Effector memory CD8-positive, alpha-beta T cell (primary cell): Measurements from ENCODE around the gene BCL2.

Experiments
- ATAC-seq: fragments of 150-1000 bp; cut with Tn5 transposase; replicated peaks from 2 replicates; pipeline ENCODE4 v1.10.0; 2021; ENCODE audit warnings: mild to moderate bottlenecking, moderate library complexity
- DNase-seq, 3 experiments: peaks; one replicate each; pipeline ENCODE4 v3.0.0; 2021
- H3K27ac Mint-ChIP-seq, 2 donors: one replicate each; pipeline ENCODE4 v1.8.0; 2022; ENCODE audit warnings: mild to moderate bottlenecking in 2 of 2, mixed read lengths in 2 of 2, moderate library complexity in 2 of 2
- H3K27me3 Mint-ChIP-seq, 2 donors: one replicate each; pipeline ENCODE4 v1.8.0; 2022; ENCODE audit warnings: mixed read lengths in 2 of 2
- H3K36me3 Mint-ChIP-seq: one replicate; pipeline ENCODE4 v1.8.0; 2022; ENCODE audit warnings: mild to moderate bottlenecking, moderate library complexity, mixed read lengths; ENCODE audit not compliant: insufficient read depth
- H3K4me1 Mint-ChIP-seq, 2 donors: one replicate each; pipeline ENCODE4 v1.8.0; 2022; ENCODE audit warnings: low read depth in 2 of 2, mixed read lengths in 2 of 2
- H3K4me3 Mint-ChIP-seq, 2 donors: one replicate each; pipeline ENCODE4 v1.8.0; 2022; ENCODE audit warnings: mild to moderate bottlenecking in 2 of 2, mixed read lengths in 2 of 2, moderate library complexity in 2 of 2
- H3K9me3 Mint-ChIP-seq, 2 donors: one replicate each; pipeline ENCODE4 v1.8.0; 2022; ENCODE audit warnings: mixed read lengths in 2 of 2

BCL2 gene

DNA sequence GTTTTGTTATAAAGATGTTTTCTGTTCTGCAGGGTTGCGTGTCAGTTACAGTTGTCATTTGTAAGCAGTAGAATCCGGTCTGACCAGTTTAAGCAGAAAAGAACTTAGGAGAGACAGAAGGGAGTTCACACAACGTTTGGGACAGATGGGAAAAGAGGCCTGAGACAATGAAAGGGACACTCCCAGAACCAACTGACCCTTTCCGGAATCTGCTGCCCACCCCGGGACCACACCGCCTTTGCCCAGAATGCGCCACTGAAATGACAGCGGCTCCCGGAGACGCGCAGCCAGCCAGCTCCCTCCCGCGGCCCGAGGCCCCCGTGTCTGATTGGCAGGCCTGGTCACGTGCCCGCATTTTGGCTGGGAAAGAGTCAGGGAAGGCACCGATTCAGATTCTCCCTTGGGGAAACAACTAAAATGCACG lies 244.6 kb downstream of the BCL2 start:
- Mint-ChIP-seq H3K36me3 (no peaks in the 10 kb centered on the region), H3K4me1 (peaks cover 6 to 10% of the 10 kb centered on the region in 2 donors), H3K27me3 (peaks cover 10 to 22% of the 10 kb centered on the region in 2 donors), H3K27ac (no peak overlapping the region), H3K4me3 (peak overlapping the region; percentile 73 to 82), H3K9me3 (peaks cover 3 to 5% of the 10 kb centered on the region in 2 donors)
- peak; percentile 82 for ATAC-seq
- peak; percentile 22 to 42 (median 25) for DNase-seq

DNA sequence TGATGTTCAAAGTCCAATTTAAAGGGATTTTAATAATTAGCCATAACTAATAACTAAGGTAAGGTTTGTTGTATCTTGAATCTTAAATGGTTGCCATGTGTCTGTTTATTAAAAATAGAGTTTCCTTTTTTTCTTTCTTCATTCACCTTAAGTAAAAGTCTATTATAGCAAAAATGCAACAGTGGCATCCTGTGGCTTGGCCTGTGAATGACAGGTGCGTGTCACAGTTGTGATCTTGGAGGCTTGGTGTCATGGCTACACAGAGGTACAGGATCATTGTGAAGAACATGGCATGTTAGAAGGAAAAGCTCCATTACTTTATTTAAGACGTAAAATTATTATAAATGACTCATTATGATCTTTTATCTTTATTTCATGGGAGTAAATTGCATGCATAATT lies 246.1 kb downstream of the BCL2 start:
- Mint-ChIP-seq H3K9me3 (no peaks in the 10 kb centered on the region), H3K4me3 (peak overlapping the region in 1 of 2 donors; percentile 3), H3K27ac (no peak overlapping the region), H3K27me3 (peaks cover 10 to 20% of the 10 kb centered on the region in 2 donors), H3K36me3 (no peaks in the 10 kb centered on the region), H3K4me1 (peaks cover 6 to 10% of the 10 kb centered on the region in 2 donors)
- DNase-seq: peak in 1 of 3 experiments; percentile 31
- peak; percentile 78 for ATAC-seq
